NCI-H345 treated with DMSO at 0.1 percent for 48 hours (cell line): ENCODE results near the gene SLC1A7.

Source experiments
- DNase-seq: peaks from one replicate; lab custom pipeline; 2025; ENCODE audit not compliant: unreplicated experiment; lab: John Stamatoyannopoulos, UW

The SLC1A7 gene

DNA sequence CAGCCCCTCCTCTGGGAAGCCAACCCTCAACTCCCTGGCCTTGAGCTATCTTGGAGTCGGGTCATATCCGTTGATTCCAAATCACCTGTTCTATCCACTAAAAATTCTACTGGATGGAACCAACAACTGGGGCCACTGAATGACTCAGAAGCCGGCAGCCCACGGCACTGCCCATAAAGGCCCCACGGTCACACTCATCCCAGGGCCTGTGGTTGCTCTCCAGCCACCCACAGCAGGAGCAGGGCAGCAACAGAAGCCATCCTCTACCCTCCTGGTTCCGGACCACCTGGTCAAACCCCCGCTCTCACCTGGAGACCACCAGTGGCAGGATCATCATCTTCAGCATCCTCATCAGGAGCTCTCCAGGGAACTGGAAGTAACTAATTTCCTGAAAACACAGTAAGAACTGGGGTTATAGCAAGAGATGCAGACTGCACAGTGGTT is 8.4 kb downstream of the SLC1A7 start:
- no peak for DNase-seq

DNA sequence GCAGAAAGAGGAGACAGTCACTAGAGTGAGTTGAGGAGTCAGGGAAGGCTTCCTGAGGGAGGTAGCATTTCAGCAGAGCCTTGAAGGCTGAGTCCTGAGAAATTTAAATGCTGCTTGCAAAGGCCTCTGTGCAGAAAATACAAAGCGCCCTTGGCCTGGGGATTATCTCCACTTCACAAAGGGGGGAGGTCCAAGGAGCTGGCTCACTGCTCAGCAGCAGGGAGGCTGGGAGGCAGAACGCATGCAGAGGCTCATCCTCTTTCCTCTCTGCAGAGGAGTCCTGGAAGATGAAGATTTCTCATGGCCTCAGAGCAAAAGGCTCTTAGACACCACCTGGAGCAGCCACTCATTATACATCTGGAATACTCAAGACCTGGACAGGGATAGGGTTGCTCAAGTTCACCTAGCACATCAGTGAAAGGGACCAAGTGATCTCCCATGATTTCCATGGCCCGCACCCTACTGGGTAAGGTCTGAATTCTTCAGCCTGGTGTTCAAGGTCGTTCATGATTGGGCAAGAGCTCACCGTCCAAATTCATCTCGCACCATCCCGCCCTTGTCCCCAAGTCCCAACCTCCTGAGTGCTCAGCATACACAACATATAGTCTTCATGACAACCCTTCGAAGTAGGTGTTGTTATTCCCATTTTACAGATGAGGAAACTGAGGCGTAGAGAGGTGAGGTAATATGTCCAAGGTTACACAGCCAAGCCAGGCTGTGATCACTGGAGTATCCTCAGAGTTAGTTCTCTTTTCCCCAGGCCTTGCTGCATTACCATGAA is 9.0 kb downstream of the SLC1A7 start:
- DNase-seq = no peak

DNA sequence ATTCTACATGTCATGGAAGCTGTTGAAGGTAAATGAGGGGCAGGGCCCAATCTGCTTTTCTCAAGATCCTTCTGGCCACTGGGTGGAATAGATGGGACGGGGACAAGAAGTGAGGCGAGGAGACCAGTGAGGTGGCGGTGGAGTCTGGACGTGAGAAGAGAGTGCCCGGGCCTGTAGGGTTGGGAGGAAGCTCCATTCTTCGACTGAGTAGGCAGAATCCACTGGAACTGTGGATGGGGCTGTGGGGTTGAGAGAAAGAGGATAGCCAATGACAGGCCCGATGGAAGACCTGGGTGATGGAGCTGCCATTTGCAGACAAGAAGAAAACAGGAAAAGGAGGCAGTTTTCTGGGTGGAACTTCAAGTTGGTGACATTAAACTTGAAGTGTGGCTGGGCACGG is 10.3 kb downstream of the SLC1A7 start:
- DNase-seq = no peak

DNA sequence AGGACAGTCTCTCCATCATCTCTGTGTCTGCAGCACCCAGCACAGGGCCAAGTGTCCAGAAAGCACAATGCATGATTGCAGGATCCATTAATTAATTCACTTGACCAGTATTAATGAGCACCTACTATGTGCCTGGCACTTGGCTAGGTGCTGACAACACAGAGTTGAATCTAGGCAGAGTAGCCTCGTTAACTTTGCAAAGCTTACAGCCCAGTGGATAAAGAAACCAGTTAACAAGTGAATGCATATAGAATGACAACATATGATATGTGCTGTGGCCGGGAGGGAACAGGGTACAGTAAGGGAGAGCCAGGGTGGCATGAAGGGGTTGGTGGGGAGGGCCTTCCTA is 10.9 kb downstream of the SLC1A7 start:
- DNase-seq = no peak

DNA sequence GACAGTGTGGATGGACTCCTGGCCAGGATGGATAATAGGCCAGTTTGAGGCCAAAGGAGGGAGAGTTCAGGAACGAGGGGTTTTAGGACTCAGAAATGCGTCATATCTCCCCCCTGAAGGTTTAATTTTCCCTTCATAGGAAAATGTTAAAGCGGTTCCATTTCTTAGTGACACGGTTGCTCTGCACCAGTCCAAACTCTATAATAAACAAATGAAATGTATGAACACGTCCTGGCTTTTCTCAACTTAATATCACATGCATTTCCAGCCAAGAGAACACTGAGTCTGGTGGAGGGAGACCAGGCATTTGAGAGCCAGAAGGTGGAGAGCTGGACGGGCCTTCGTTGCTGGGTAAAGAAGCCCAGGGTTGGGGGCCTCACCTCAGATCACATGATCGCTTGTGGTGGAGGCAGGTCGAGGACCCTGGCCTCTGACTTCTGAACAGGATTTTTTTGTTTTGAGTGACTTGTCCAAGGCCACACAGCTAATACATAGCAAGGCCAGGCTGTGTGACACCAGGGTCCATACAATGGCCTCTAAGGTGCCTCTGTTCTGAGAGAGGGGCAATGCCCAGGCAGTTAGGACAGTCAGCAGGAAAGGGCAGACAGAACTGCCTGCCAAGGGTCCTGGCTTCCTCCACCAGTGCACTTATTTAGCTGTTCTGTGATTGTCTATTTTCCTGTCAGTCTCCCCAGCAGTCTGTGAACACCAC is 11.4 kb downstream of the SLC1A7 start:
- DNase-seq = no peak

DNA sequence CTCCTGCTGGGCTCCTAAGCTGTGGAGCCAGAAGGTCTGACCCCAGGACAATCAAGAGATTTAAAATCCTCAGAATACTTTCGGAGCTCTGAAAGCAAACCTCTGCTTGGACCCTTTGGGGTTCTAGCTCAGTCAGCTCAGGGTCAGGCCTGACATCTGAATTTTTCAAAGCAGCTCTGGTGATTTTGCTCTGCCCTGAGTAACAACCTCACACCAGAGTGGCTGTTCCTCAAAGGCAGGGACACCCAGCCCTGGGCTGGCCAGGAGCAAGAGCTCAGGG is 11.9 kb downstream of the SLC1A7 start:
- no peak for DNase-seq

DNA sequence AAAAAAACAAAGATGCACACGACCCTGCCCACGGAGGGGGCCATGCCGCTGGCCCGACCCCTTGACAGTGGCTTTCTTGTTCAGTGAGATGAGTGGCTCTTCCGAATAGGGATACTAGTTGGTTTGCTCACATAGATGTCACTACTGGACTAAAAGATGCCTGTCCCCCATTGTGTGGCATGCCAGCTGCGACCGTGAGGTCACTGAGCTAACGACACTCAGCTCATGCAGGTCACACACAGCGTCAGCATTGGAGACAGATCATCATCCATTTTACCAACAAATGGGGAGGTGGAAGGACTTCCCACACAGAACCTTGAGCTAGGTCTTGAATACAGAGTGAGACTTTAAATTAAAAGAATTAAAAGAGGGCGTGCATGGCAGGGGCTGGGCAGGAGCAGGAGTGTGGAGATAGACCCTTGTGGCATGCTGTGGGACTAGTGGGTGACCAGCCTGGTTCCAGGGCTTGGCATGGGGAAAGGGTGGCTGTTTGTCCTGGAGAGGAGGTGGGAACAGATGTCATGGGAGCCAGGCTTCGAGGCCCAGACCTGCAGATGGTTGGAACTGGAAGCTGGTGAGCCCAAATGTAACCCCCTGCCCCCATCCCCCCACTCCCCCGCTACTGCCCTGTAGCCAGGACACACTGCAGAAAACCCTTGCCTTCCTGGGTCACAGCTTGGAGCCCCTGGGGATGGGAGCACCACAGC is 12.4 kb downstream of the SLC1A7 start:
- no peak for DNase-seq

DNA sequence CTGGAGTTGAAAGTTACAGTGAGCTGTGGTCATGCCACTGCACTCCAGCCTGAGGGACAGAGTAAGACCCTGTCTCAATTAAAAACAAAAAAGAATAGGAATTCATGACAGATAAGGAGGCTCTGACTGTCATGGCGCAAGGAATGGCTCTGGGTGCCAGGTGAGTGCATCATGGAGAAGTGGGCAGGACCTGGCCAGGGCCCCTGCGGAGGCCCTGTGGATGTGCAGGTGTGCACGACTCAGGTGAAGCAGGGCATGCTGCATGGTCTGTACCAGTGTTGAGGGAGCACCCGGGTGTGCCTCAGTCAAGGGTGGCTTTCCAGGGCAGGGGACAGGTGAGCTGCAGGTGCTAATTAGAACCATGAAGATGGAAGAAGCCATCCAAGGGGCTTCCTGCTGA is 14.0 kb downstream of the SLC1A7 start:
- no peak for DNase-seq

DNA sequence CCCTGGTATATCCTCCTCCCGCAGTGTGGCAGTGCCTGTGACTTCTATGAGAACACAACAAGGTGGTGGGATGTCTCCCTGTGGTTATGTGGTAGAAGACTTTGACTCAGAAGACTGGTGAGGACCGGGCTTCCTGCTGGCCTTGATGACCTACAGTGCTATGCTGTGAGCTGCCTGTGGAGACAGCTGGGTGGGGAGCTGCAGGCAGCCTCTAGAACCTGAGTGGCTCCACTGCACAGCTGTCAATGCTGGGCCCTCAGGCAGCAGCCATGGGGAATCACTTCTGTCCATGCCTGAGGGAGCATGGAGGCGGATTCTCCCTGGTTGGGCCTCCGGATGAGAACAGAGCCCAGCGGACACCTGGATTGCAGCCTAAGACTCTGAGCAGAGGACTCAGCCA is 14.9 kb downstream of the SLC1A7 start:
- no peak for DNase-seq

DNA sequence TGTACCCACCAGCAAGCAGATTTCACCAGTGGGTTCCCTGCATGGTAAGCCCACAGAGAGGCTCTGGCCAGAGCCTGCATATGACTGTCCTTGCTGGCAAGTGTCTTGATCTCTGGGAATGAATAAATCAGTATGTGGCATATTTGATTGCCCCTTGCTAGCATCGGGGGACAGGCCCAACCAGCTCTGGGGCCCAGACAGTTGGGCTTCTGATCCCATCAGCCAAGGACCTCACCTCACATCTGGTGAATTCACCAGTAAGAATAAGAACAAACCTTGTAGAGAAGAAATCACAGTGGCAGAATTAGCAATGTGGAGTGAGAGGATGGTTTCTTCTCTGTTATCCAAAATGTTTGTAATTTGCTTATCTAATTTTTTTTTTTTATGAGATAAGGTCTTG is 15.9 kb downstream of the SLC1A7 start:
- no peak for DNase-seq

DNA sequence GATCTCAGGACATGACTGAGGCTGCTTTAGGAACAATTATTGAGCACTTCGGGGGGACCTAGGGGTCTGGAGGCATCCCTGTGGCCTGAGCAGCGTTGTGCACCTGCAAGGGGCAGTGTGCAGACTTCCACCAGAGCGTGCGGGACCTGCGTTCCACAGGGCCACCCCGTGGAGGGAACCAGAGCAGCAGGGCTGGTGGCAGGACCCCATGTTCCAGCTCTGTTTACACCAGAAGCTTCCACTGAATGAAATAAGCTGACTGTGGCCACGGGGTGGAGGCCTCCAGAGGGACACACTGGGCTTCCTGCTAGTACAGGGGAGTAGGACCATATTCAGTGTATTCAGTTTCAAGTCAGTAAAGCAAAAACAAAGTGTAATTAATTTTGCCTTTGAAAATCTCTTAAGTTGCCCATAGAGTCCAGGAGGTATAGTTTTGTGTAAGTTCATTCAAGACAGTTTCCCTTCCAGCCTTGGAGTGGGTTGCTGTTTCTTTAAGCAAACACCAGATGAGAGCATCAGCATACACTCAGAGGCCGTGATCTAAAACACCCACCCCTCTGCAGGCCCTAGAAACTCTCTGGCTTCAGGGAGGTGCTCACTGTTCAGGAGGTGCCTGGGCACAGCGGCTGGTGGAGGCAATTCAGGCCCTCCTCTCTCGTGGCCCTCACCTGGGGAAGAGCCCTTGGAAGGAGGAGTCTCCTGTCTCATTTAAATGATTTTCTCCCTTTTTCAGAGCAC is 16.6 kb downstream of the SLC1A7 start:
- no peak for DNase-seq

DNA sequence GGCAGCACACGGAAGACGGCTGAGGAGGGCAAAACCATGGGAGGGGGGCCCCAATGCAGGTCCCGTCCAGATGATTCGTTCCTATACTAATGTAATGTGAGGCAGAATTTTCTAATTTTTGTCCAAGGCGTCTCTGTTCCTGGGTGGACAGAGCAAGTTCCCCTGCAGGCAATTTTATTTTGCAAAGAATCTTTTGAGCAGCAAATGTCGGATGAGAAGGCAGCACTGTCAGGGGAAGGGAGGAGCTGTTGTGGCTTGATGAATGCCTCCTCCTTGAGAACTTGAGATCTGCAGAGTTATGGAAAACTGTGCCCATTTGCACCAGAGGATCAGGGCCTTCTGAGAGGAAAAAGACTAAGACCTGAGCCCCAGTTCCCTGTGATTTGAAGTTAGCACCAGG is 17.3 kb downstream of the SLC1A7 start:
- DNase-seq = no peak

DNA sequence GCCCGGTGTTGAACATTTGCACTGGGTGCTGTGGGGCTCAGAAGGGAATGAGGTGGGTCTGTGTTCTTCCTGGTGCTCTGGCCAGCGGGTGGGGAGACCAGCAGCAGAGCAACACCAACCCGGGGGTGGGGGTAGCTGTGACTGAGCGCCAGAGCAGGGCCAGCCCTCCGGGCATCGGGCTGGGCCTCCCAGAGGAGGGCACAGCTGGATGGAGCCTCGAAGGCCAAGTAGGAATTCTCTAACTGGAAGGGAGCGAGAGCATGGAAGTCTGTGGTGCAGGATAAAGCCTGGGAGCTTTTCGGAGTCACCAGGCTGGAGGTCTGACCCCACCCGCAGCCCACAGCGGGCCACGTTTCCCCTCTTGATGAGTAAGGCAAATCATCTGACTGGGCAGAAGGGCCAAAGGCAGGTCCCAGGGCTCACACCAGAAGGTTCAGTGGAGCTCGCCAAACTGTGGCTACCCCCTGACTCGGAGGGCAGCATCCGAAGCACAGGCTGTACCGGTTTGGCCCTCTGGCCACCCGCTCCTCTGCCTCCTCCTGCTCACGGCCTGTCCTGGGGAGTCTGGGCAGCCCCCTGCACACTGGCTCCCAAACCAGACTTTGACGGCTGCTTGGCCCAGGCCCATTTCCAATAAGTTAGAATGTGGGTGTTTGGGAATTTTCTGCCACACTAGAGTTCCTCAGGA is 18.8 kb downstream of the SLC1A7 start:
- no peak for DNase-seq

DNA sequence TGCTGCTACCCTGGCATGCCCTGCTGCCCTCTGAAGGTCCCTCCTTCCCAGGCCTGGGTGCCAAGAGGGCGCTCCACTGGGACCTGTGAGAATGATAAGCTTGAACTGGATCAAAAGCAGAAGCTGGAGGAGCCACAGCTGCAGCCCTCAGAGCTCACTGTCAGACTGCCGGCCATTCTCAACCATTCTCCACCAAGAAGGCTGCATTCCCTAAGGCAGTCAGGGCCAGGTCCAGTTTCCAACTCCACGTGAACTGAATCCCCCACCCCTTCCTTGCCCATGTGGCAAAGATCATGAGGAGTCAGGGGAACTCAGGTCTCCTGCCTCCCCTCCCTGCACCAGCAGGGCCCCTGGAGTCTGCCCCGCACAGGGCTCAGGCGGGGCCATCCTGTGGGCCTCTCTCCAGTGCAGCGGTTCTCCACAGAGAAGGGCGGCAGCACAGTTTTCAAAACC is 19.5 kb downstream of the SLC1A7 start:
- no peak for DNase-seq

DNA sequence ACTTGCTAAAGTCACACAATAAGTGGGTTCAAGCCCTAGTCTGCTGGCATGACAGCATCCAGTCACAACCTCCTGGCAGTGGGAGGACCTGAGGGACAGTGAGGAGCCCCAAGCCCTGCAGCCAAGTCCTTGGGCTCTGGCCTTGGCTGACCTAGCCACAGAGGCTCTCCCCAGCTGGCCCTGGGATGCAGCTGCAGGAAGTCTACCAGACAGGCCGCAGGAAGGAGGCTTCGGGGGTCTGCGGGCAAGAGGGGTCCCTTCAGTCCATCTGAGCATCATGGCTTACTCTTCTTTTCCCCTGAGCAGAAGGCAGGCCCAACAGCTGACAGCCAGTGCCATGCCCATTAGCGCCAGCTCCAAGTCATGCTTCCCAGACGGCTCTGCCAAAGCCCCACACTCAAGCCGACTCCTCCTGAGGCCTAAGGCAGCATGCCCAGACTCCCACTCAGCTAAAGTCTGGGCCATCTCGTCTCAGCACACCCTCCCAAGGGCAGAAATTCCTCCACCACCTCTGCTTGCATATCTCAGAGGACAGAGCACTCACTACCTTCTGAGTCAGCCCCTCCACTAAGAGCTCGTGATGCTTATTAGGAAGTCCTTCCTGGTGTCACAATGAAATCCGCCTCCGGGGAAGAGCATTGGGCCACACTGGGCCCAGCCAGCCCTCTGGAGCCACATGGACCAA is 20.1 kb downstream of the SLC1A7 start:
- DNase-seq = no peak

DNA sequence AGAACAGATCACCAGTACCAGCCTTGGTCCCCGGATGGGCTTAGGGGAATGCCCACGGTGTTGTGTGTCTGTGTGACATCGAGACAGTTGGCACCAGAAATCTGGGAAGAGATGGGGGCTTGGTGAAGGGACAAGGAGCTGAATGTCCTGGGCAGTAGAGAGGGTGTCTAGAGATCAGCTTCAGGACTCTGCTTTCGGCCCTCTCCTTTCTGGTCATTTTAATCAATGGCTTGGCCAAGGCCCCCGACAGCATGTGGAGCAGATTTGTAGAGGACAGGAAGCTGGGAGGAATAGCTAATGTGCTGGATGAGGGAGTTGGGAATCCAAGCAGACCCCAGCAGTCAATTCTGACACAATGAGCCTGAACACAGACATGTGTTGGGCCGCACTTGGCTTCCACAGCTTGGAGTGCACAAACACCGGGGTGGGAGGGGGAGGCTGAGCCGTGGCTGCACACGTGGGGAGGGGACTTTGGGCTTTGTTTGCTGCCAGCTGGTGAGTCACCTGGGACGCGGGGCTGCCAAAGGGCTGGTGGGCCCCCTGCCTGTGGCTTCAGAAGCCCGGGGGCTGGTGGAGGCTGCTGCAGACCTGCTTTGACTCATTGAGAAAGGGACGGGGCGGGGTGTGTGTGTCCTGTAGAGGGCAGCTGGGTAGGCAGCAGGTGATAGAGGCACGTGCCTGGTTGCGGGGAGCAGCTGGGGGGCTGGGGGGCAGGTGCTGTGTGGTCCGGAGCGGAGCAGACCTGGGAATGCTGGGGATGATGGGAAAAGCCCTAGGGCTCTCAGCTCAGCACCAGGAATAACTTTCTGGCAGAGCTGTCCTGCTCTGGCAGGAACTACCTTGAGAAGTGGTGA is 20.9 kb downstream of the SLC1A7 start:
- peak; percentile 63 for DNase-seq

DNA sequence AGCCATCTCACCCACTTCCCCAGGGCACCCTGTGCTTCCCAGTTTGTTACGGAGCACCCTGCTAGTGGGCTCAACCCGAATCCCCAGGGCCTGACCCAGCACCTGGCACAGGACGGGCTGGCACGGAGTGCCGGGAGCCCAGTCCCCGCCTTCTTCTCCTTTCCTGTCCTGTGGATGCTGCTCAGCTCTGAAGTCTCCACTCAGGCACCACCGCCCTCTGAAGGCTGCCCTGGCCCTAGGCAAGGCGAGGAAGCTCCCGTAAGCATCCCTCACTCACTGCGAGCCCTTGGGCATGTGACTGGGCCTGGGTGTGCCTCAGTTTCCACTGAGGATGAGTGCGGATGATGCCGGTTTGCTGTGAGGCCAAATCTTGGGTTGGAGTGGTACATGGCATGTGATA is 21.8 kb downstream of the SLC1A7 start:
- DNase-seq = no peak

DNA sequence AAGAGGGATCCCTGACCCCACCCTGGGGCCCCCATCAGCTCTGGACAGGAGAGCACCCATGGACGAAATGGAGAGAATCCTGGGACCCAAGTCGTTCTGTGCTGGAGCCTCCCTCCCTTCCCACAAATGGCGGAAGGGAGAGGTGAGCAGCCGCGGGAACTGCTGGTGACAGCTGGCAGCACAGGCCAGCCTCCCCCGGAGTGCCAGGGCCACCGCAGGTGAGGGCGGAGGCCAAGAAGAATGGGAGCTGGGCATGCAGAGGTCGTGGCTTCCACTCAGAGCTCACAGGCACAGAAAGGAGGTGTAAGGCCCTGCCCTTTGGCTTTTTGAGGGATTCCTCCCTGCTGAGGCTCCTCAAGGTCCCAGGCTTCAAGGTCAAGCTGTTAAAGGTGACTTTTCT is 24.6 kb downstream of the SLC1A7 start:
- no peak for DNase-seq

DNA sequence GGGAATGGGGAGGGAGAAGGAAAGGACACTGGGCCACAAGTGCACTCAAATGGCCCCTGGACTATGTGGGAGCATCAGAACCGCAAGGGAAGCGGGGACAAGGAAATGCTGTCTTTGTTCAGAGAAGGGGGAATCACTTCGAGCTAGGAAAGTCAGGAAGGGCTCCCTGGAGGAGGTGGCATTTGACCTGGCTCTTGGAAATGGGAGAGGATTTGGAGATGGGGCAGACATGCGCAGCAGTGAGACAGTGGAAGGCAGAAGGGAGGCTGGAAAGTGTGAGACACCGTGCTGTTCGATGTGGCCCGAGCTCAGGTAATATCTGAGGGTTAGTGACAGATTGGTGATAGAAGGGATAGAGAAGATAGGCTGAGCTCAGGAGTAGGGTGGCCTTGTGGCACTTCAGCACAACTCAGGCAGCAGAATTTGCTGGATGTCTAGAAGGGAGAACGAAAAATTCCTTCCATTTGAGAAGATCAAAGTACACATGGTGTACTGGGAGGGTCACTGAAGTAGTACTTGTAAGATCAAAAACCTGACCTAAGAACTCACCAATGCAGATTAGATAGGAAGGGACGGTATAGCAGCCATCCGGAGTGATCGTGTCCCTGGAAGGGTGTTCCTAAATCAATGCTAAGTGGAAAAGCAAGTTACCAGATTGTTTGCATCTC is 25.4 kb downstream of the SLC1A7 start:
- DNase-seq = no peak
